Fibroblast of skin of right biceps (primary cell): ENCODE results near the gene PTPN1.
"Not testable (repeated sequence)": the region's sequence is repeated elsewhere in the genome, so short reads cannot be mapped to it uniquely, and the experiment has no call there.

Experiments
- DNase-seq: peaks from one replicate; pipeline ENCODE4 v3.0.0-alpha.2; 2013

PTPN1 gene

DNA sequence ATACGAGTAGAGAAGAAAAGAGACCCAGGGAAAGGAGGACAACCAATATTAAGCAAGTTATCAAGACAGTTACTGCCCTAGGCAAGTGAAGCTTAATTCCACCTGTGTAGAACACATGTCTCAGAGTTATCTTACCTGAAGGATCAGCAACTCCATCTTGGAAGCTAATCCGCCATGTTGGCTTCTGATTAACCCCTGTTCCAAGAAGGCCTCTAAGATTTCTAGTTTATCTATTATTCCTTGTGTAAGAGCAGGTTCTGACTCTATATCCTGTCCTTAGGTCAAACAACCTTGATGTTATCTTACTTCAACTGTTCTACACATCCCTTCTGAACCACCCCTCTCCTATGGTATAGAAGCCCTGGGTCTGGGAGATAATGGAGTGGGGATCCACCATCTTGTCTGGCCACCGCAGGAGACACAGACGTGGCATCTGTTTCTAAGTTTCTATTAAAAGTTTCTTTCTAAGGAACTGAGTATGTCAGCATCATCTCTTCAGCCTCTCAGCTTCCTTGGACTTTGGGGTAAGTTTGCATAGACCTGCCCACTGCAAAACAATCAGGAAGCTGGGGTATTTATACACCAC lies 27.7 kb upstream of the PTPN1 start:
- no peak for DNase-seq

DNA sequence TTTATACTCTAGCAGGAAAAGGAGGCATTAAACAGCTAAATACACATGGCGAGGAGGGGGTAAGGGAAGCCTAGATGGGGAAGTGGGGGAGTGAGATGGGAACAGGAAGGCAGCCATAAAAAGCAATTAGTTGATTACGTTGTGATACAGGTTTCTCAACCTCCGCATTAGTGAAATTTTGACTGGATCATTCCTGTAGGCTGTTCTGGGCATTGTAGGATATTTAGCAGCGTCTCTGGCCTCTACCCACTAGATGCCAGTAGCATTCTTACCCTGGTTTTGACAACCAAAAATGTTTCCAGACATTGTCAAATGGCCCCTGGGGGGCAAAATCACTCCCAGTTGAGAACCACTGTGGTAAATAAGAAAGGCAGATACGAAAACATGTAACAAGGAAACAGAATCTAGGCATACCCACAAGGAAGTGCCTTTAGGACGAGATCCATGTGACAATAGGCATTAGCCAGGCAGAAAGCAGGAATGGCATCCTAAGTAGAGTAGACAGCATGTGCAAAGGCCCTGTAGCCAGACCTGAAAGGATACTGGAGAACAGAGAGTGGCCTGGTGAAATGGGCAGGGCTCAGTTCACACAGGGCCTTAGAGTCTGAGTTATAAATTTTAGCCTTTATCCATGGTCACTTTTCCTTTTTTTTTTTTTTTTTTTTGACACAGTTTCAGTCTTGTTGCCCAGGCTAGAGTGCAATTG lies 25.8 kb upstream of the PTPN1 start:
- DNase-seq, result no peak

DNA sequence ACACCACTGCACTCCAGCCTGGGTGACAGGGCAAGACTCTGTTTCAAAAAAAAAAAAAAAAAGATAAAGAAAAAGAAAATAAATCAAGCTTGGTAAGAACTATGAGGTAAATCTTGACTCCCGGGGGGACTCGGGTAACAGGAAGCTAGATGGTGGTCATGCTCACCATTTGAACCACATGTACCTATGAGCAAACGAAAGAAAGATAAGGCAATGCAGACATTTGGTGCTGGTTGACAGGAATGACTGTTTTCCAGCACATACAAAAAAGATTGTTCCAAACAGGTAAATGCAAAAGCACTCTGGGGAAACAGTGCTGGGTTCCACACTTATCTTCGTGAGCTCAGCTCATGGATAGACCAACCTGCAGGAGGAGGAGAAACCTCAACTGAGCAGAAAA lies 22.8 kb upstream of the PTPN1 start:
- no peak for DNase-seq

DNA sequence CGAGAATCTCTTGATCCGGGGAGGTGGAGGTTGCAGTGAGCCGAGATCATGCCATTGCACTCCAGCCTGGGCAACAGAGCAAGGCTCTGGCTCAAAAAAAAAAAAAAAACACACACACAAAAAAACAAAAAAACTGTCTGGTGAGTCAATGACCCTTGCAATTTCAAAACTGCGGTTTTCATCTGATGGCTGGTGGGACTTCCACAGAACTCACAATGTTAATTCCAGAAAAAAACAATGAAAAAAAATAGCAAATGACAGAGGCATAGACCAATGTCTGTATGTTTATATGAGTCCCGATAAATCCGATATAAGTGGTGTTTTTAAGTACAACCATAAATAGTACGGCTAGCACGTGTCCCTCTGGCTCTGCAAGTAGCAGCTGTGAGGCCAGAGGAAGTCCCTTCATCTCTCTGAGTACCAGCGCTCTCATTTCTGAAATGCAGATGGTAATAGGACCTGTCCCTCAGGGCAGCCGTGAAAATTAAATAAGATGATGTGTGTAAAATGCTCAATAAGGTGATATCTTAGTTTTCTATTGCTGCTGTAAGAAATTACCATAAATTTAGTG lies 21.9 kb upstream of the PTPN1 start:
- DNase-seq, result no peak

- DNase-seq, result no peak
Observed at GRCh38 chr20:50491168-50491567, 19.0 kb upstream of the PTPN1 start.

DNA sequence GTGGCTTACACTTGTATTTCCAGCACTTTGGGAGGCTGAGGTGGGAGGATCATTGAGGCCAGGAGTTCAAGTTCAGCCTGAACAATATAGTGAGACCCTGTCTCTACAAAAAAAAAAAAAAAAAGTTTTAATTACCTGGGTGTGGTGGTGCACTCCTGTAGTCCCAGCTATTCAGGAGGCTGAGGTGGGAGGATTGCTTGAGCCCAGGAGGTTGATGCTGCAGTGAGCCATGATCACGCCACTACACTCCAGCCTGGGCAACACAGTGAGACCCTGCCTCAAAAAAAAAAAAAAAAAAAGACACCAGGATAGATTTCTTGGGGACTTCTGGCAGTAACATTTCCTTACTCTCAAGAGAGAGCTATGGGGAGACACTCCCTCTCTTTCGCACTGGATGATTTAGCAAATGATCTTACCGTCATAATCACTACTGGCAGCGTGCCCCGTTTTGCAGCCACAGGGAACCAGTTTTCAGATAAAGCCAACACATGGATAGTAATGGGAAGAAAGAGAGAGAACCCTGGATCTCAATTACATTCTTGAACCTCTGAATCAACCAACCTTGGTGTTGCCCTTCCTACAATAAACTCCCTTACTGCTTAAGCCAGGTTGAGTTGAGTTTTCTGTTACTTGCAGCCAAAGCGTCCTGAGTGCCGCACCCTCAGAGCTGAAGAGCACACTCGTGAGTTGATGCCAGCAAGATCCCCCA lies 18.1 kb upstream of the PTPN1 start:
- DNase-seq, result peak; percentile 75

DNA sequence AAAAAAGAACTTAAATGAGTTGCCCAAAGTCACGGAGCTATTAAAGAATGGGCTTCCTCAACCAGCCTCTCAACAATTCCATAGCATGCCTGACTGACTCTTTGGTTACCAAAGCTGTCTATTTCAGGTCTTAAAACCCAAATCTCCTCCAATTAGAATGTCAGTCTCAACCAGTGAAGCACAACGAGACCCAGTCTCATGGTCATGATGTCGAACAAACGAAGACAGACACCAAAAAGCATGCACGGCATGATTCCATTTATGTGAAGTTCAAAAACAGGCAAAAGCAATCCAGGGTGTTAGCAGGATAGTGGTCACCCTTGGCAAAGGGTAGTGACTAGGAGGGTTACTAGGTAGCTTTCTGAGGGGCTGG lies 16.3 kb upstream of the PTPN1 start:
- no peak for DNase-seq

DNA sequence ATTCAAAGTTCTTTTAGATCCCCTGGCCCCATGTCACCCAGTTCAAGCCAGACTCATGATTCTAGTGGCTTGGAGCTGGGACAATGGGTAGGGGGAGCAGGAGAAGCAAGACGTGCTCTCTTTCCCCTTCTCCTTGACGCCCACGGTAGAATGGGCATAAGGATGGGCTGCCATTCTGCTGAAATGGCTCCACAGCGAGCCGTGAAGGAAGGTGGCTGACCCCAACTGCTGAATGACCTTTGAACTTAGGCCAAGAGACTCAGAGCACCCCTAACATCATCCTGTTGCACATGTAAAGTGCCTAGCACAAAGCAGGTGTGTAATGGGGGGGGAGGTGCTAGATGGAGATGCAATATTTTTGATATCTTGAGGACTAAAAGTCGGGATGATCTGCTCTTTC lies 15.8 kb upstream of the PTPN1 start:
- DNase-seq, result no peak

- peak; percentile 52 for DNase-seq
Observed at GRCh38 chr20:50496773-50497385, 13.3 kb upstream of the PTPN1 start.

DNA sequence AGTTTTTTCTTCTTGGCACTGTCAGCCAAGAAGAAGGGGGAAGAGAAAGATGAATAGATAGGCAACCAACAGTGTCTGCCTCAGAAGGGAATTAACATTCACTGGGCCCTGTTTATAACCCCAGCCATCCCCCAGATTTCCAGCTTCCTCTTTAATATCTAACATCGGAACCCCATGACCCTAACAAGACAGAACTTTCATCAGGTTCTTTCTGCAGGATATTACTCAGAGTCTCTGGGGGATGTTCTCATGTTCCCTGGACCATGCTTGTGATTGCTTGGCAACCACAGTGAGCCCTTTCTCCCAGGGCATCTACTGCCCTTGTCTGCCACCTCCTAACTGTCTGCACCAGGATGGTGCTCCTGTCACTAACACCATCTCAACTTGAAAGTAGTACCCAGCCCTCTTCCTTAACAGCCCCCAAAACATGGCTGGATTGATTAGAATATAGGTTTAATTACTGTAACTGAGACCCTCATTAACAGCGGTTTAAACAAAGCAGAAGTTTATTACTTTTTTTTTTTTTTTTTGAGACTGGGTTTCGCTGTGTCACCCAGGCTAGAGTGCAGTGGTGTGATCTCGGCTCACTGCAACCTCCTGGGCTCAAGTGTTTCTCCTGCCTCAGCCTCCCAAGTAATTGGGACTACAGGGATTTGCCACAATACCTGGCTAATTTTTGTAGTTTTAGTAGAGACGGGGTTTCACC lies 12.0 kb upstream of the PTPN1 start:
- peak; percentile 70 for DNase-seq

DNA sequence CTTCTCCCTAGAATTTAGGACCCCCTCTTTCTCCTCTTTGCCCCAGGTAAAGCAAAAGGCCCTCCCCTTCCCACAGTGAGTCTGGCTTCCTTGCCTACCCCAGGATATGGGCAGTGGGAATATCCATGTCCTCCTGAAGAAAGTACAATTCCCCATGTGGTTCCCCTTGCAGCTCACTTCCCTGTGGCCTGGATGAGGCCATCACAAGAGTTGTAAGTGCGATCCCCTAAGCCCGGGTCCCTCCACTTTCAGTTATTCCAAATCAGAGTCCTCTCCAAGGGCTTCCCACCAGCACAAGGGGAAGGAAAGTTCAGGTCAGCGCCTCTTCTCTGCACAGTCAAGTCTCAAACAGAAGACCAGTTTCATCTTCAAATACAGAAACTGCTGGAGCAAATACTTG lies 10.2 kb upstream of the PTPN1 start:
- no peak for DNase-seq

GRCh38 chr20:50501972-50502745 lies 8.0 kb upstream of the PTPN1 start:
- DNase-seq, result no peak

- peak; percentile 40 for DNase-seq
Observed at GRCh38 chr20:50504231-50504823, 5.9 kb upstream of the PTPN1 start.

GRCh38 chr20:50506270-50506579 lies 4.0 kb upstream of the PTPN1 start:
- no peak for DNase-seq

DNA sequence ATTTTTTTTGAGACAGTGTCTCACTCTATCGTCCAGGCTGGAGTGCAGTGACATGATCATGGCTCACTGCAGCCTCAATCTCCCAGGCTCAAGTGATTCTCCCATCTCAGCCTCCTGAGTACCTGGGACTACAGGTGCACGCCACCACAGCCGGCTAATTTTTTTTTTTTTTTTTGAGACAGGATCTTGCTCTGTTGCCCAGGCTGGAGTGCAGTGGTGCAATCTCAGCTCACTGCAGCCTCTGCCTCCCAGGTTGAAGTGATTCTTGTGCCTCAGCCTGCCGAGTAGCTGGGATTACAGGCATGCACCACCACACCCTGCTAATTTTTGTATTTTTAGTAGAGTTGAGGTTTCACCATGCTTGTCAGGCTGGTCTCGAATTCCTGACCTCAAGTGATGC lies 2.4 kb upstream of the PTPN1 start:
- not testable (repeated sequence) for DNase-seq

GRCh38 chr20:50508171-50508755 lies 1.9 kb upstream of the PTPN1 start:
- peak; percentile 31 for DNase-seq

GRCh38 chr20:50510706-50511542 lies 741 bp downstream of the PTPN1 start:
- no peak for DNase-seq

- no peak for DNase-seq
Observed at GRCh38 chr20:50512323-50512722, 2.1 kb downstream of the PTPN1 start.

- peak; percentile 77 for DNase-seq
Observed at GRCh38 chr20:50513169-50514034, 3.2 kb downstream of the PTPN1 start.

DNA sequence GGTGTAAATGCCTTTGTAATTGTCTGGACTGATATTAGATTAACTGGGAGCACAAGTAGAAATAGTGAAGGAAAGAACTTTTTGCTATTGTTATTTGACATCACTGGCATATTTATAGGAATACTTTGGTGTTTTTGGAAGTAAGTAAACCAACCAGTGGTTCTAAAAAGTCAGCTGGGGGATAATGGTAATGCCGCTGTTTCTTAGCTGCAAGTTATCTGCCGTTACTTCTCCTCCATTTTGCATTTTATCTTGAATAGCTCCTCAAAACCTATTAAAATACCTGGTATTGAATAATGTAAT lies 3.8 kb downstream of the PTPN1 start:
- no peak for DNase-seq
